ENCODE measurements around the gene NDE1.

The NDE1 gene

GRCh38 chr16:15704545-15704987 lies 54.5 kb downstream of the NDE1 start:
- H3K27ac ChIP-seq: no peak overlapping the region
- peaks cover 10 to 14% of the 10 kb centered on the region in 2 experiments for H3K4me1 ChIP-seq (ENCODE audit: control insufficient read depth in 1 of 2, insufficient read depth in 1 of 2, low read depth in 1 of 2, low read length in 1 of 2)
- peaks cover 92% of the 10 kb centered on the region for H3K36me3 ChIP-seq
- H3K27me3 ChIP-seq: no peaks in the 10 kb centered on the region
- H3K4me3 ChIP-seq (ENCODE audit: low read depth in 1 of 2, low read length in 1 of 2): no peak overlapping the region
- peak; percentile 67 for TF ChIP-seq CTCF (IDR thresholded peaks at IDR 0.05)
- no peaks in the 10 kb centered on the region for H3K9me3 ChIP-seq

- Histone ChIP-seq H3K27me3 (no peaks in the 10 kb centered on the region), H3K4me1 (ENCODE audit: control insufficient read depth in 1 of 2, insufficient read depth in 1 of 2, low read depth in 1 of 2, low read length in 1 of 2) (peaks cover 10 to 14% of the 10 kb centered on the region in 2 experiments), H3K9me3 (no peaks in the 10 kb centered on the region), H3K27ac (peak overlapping the region; percentile 1), H3K36me3 (peaks cover 92% of the 10 kb centered on the region), H3K4me3 (ENCODE audit: low read depth in 1 of 2, low read length in 1 of 2) (no peak overlapping the region)
- TF ChIP-seq CTCF (IDR thresholded peaks at IDR 0.05): no peak
Observed at GRCh38 chr16:15705064-15705565, 55.1 kb downstream of the NDE1 start.

- no peak for TF ChIP-seq CTCF (IDR thresholded peaks at IDR 0.05)
- Histone ChIP-seq H3K27ac (no peak overlapping the region), H3K4me1 (ENCODE audit: control insufficient read depth in 1 of 2, insufficient read depth in 1 of 2, low read depth in 1 of 2, low read length in 1 of 2) (peaks cover 10 to 14% of the 10 kb centered on the region in 2 experiments), H3K36me3 (peaks cover 87% of the 10 kb centered on the region), H3K9me3 (no peaks in the 10 kb centered on the region), H3K4me3 (ENCODE audit: low read depth in 1 of 2, low read length in 1 of 2) (no peak overlapping the region), H3K27me3 (no peaks in the 10 kb centered on the region)
Observed at GRCh38 chr16:15707332-15707731, 57.3 kb downstream of the NDE1 start.

GRCh38 chr16:15708096-15708495 lies 58.1 kb downstream of the NDE1 start:
- Histone ChIP-seq H3K9me3 (no peaks in the 10 kb centered on the region), H3K36me3 (peaks cover 79% of the 10 kb centered on the region), H3K4me1 (ENCODE audit: control insufficient read depth in 1 of 2, insufficient read depth in 1 of 2, low read depth in 1 of 2, low read length in 1 of 2) (peaks cover 7 to 9% of the 10 kb centered on the region in 2 experiments), H3K4me3 (ENCODE audit: low read depth in 1 of 2, low read length in 1 of 2) (no peak overlapping the region), H3K27me3 (no peaks in the 10 kb centered on the region), H3K27ac (no peak overlapping the region)
- no peak for TF ChIP-seq CTCF (IDR thresholded peaks at IDR 0.05)

GRCh38 chr16:15708997-15709396 lies 59.0 kb downstream of the NDE1 start:
- TF ChIP-seq CTCF (IDR thresholded peaks at IDR 0.05): no peak
- Histone ChIP-seq H3K27me3 (no peaks in the 10 kb centered on the region), H3K27ac (no peak overlapping the region), H3K4me3 (ENCODE audit: low read depth in 1 of 2, low read length in 1 of 2) (no peak overlapping the region), H3K36me3 (peaks cover 85% of the 10 kb centered on the region), H3K4me1 (ENCODE audit: control insufficient read depth in 1 of 2, insufficient read depth in 1 of 2, low read depth in 1 of 2, low read length in 1 of 2) (peaks cover 0 to 1% of the 10 kb centered on the region in 2 experiments), H3K9me3 (no peaks in the 10 kb centered on the region)
